Right ventricle myocardium inferior (tissue), 1 donor: ENCODE results near the gene BEST3. TPM values are rescaled to one million over a fixed set of nuclear protein-coding genes. Genes with fewer than 3 reads are reported as not detected.
"Not testable (repeated sequence)": the region's sequence is repeated elsewhere in the genome, so short reads cannot be mapped to it uniquely, and the experiment has no call there.

Experiments used
- ATAC-seq: fragments of 200-7000 bp; cut with Tn5 transposase; one replicate; pipeline ENCODE4 v1.9.1; 2020; ENCODE audit warnings: mild to moderate bottlenecking, moderate library complexity
- DNase-seq: peaks from one replicate; pipeline ENCODE4 v3.0.0; 2021; ENCODE audit errors: missing footprints
- intact Hi-C: fragments of 100-400 bp; cut with DNase I; formaldehyde crosslinking; loops from one replicate; pipeline ENCODE4 v1.11.0; 2022
- total RNA-seq: library from RNA; stranded (reverse); fragmentation: NEBNext Ultra II Directional; extraction: Animal tissue kit (Norgen Biotek cat#: 25700); gene quantifications from one replicate; pipeline ENCODE4 v1.2.1, GENCODE V29; 2021
- donor health status: DM: no; HTN: yes; CAD: no; lungs with severe emphysema.

BEST3 gene
- total RNA-seq, 1 donor from 2014 or later: 0.30 TPM

DNA sequence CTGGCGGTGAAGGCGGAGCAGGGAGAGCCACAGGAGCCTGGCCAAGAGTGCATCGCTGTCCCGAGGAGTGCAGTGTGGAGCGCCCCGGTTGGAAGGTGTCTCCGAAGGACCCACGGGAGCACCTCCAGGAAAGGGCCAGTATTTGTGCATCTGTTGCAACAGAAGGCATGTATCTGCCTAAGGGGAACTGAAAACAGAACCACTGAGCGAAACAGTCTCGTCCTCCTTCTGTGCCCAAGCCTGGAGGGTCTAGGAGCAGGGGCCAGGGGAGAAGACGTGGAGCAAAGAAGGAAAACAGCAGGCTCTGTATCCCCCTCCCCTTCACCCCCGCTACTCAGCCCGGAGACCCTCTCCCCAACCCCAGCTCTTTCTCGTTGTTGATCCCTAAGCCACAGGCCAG is 83.1 kb downstream of the BEST3 start:
- intact Hi-C loops: no loop called here
- no peak for ATAC-seq
- no peak for DNase-seq

DNA sequence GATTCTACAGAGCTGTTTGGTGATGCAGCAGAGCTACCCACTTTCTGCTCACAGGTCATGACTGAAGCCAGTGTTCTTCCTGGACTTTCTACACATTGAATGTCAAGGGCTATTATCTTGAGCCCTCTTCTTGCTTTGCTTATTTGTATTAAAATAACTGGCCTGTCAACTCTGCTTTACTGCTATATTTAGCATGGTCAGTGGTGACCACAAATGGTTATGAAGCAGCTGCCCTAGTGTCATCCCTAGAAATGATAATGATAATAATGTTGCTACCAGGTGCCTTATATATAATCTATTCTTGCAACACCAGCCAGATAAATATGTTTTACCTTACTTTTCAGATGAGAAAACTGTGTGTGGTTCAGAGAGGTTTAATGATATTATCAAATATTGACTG is 85.8 kb downstream of the BEST3 start:
- intact Hi-C loops: no loop called here
- ATAC-seq (peak; percentile 12), DNase-seq (no peak)

DNA sequence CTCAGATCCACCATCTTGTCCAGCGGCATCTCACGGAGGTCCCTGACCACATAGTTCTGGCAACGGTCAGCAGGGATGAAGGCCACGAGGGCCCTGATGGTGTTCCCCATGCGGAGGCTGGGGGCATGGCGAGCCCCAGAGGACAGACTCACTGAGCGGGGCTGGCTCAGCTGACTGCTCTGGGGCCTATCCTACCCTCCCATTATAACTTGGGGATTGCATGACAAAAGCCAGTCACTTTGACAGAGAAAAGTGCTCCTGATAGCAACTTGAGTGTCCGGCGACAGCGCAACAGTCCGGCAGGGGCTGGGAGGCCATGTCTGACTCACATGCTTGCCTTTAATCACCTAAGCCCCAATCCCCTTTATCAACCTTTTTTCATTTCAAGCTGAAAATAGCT is 88.4 kb downstream of the BEST3 start, which contains the start of gene LRRC10:
Gene LRRC10, minus strand, starts transcription at position 179 of the 400 bp plus-strand sequence. Its CDS starts 69 bp downstream, at position 110.
- peak; percentile 85 for ATAC-seq

DNA sequence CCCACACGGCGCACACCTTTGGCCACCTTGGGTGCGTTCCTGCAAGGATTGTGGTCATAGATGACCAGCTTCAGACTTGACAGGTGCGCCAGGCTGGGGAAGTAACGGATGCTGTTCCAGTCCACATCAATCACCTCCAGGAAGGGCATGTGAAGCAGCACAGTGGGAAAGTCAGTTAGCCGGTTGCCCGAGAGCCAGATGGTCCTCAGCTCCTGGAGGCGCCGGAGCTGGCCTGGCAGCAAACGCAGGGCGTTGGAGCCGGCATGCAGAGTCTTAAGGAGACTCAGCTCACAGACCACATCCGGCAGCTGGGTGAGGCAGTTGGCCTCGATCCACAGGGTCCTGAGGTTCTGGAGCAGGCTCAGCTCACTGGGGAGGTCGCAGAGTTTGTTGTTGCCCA is 89.0 kb downstream of the BEST3 start:
- peak; percentile 32 for ATAC-seq
- intact Hi-C loops: loop anchor here (2.0 kb wide), 1 partner anchor 29 kb away; no protein-coding TSS in a partner anchor
- no peak for DNase-seq

More for the DNA sequence above, 88.4 kb downstream of the BEST3 start, which contains the start of gene LRRC10:
- no peak for DNase-seq
- intact Hi-C loops: loop anchor here (2.0 kb wide), 1 partner anchor 28 kb away; no protein-coding TSS in a partner anchor

DNA sequence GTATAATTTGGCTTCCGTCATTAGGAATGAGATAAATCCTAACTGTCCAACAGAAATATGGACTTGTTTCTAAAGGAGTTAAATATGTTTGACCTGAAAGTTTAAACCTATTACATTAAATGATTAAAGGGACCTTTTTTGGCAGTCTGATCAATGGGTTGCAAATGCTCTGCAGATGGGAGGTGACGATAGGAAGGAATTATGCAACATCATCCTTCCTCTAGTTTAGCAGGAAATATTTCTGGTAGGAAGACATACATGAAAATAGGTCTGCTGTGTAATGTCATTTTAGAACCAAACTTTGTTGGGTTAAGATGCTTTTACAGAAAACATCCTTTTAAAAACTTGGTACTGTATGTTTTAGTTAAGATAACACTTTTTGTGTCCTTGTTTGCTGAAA is 91.0 kb downstream of the BEST3 start:
- ATAC-seq (no peak), DNase-seq (no peak)
- intact Hi-C loops: no loop called here

DNA sequence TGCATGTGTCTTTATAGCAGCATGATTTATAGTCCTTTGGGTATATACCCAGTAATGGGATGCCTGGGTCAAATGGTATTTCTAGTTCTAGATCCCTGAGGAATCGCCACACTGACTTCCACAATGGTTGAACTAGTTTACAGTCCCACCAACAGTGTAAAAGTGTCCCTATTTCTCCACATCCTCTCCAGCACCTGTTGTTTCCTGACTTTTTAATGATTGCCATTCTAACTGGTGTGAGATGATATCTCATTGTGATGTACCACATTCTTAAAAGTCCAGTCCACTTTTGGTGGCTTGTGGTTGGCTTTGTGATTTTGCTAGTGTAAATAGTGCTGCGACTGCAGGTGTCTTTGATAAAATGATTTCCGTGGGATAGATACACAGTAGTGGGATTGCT is 94.8 kb downstream of the BEST3 start:
- intact Hi-C loops, DNase-seq, ATAC-seq: not testable (repeated sequence)

Other genes with a start within 250 kb of the BEST3 start
- gene FRS2, start 228.9 kb downstream of the BEST3 start, total RNA-seq: 19.0 TPM
- 100 TPM for gene CCT2, start 113.8 kb downstream of the BEST3 start, total RNA-seq
- 39.2 TPM for gene LRRC10, start 88.4 kb downstream of the BEST3 start, total RNA-seq
- 25.6 TPM for gene RAB3IP, start 39.6 kb upstream of the BEST3 start, total RNA-seq
- 0.11 TPM for gene MYRFL, start 125.9 kb upstream of the BEST3 start, total RNA-seq